Keratinocyte (primary cell): ENCODE measurements around the gene CCDC82.

Source experiments
- EZH2 ChIP-seq: IDR thresholded peaks from one replicate; pipeline ENCODE4 v1.6.1; 2012; ENCODE audit warnings: inconsistent platforms, mild to moderate bottlenecking, low read length, moderate library complexity
- TF ChIP-seq, protein P1 (sequence below), 3 experiments: IDR thresholded peaks in 1 of 3; conservative IDR thresholded peaks in 1 of 3; optimal IDR thresholded peaks in 1 of 3; 2 replicates in 2 of 3; 3 replicates in 1 of 3; pipeline versions ENCODE3 to v1.5.1; 2011; ENCODE audit warnings: low read length in 3 of 3, mild to moderate bottlenecking in 3 of 3, moderate library complexity in 2 of 3, control low read depth in 1 of 3, inconsistent platforms in 1 of 3; ENCODE audit not compliant: insufficient read depth in 2 of 3; ENCODE audit errors: extremely low read depth in 1 of 3

DNA sequence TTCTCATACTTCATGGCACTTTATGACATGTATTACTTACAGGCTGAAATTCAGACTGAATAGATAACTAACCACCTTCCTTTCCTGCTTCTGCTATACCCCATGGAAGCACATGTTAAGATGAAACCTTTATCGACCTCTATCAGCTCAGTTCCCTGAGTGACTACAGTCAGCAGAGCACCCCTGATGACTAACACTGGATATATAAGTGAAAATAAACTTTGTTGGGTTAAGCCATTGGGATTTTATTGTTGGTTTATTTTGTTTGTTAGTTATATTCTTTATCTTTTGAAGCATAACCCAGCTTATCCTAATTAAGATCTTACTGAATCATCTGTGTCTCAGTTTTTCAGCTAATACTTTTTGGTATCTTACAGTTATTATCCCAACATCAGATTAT, 23.7 kb downstream of the CCDC82 start:
- TF ChIP-seq, protein P1, sequence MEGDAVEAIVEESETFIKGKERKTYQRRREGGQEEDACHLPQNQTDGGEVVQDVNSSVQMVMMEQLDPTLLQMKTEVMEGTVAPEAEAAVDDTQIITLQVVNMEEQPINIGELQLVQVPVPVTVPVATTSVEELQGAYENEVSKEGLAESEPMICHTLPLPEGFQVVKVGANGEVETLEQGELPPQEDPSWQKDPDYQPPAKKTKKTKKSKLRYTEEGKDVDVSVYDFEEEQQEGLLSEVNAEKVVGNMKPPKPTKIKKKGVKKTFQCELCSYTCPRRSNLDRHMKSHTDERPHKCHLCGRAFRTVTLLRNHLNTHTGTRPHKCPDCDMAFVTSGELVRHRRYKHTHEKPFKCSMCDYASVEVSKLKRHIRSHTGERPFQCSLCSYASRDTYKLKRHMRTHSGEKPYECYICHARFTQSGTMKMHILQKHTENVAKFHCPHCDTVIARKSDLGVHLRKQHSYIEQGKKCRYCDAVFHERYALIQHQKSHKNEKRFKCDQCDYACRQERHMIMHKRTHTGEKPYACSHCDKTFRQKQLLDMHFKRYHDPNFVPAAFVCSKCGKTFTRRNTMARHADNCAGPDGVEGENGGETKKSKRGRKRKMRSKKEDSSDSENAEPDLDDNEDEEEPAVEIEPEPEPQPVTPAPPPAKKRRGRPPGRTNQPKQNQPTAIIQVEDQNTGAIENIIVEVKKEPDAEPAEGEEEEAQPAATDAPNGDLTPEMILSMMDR (optimal IDR thresholded peaks at IDR 0.05 in 1 of 3, IDR thresholded peaks at IDR 0.05 in 1 of 3, conservative IDR thresholded peaks at IDR 0.05 in 1 of 3; ENCODE audit: extremely low read depth in 1 of 3, insufficient read depth in 2 of 3, low read length in 3 of 3) = no peak
- TF ChIP-seq EZH2 = no peak
